GM12892 (cell line): ENCODE data around the gene DLX1.

Experiments used
- POLR2A ChIP-seq: IDR thresholded peaks from 2 replicates; pipeline ENCODE4 v1.6.1; 2011; ENCODE audit warnings: low read depth, low read length, control low read depth
- POLR2AphosphoS5 ChIP-seq: IDR thresholded peaks from 2 replicates; pipeline ENCODE4 v1.6.1; 2011; ENCODE audit warnings: low read depth, low read length, control low read depth
- TAF1 ChIP-seq: IDR thresholded peaks from 2 replicates; pipeline ENCODE4 v1.6.1; 2011; ENCODE audit warnings: low read depth, mild to moderate bottlenecking, control low read depth, low read length, borderline replicate concordance

GRCh38 chr2:172048508-172049503 is 36.5 kb upstream of the DLX1 start:
- TF ChIP-seq POLR2AphosphoS5 (no peak), POLR2A (no peak), TAF1 (no peak)
